Left ventricle myocardium inferior (tissue), 1 donor: Measurements from ENCODE around the gene XYLT2. TPM values are rescaled to one million over a fixed set of nuclear protein-coding genes. Genes with fewer than 3 reads are reported as not detected.
A peak's percentile ranks its signal among the peaks of the same experiment; 100 is the strongest.

Source experiments
- DNase-seq: peaks from one replicate; pipeline ENCODE4 v3.0.0-alpha.2; 2020
- H3K27ac ChIP-seq: fragments of 200-600 bp; replicated peaks from 2 replicates; pipeline ENCODE4 v1.8.0; 2021
- H3K27me3 ChIP-seq: fragments of 200-600 bp; 2 replicates; pipeline ENCODE4 v1.8.0; 2021; ENCODE audit warnings: low read depth
- H3K36me3 ChIP-seq: fragments of 200-600 bp; 2 replicates; pipeline ENCODE4 v1.8.0; 2021
- H3K4me1 ChIP-seq: fragments of 200-600 bp; 2 replicates; pipeline ENCODE4 v1.8.0; 2021
- H3K4me3 ChIP-seq: fragments of 200-600 bp; 2 replicates; pipeline ENCODE4 v1.8.0; 2021; ENCODE audit warnings: mild to moderate bottlenecking, moderate library complexity
- H3K9me3 ChIP-seq: fragments of 200-600 bp; replicated peaks from 2 replicates; pipeline ENCODE4 v1.8.0; 2021
- intact Hi-C: fragments of 100-400 bp; cut with micrococcal nuclease; formaldehyde crosslinking; loops from one replicate; pipeline ENCODE4 v1.11.0; 2022
- total RNA-seq: library from RNA; stranded (reverse); fragmentation: NEBNext Ultra II Directional; extraction: Animal tissue kit (Norgen Biotek cat#: 25700); gene quantifications from one replicate; pipeline ENCODE4 v1.2.1, GENCODE V29; 2021
- TF ChIP-seq, protein P1 (sequence below): fragments of 200-600 bp; IDR thresholded peaks from 2 replicates; pipeline ENCODE4 v1.8.0; 2021; ENCODE audit warnings: antibody characterized with exemption, mild to moderate bottlenecking, borderline replicate concordance
- donor health status: DM: no; HTN: yes; CAD: no; lungs with severe emphysema.

The XYLT2 gene
- total RNA-seq, 1 donor from 2014 or later, result 12.6 TPM

DNA sequence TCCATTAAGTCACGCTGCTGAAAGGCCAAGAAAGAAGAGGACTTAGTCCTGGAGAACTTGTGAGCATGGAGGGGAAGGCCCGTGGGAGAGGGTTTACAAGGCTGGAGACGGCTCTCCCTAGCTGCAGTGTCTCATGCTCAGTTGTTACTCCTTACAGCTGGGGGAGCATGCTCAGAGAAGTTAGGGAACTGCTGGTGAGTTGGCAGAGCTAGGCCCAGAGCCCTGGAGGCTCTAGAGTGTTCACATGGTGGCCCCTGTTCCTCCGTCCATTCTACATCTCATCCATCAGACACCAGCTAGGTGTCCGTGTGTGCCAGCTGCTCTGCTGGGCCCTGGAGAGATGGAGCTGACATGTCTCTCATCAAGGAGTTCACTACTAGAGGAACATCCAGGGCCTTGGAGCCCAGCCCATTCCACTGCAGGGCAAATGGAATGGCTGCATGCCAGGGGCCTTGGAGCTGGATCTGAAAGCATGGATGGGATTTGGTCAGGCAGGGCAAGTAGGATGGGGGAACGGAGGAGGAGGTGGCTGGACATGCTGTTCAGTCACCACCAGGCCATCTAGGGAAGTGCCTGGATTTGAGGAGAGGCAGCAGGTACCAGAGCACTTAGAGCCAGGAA is 6.3 kb downstream of the XYLT2 start:
- intact Hi-C loops, result no loop called here
- H3K36me3 ChIP-seq, result peaks cover 39% of the 10 kb centered on the region
- H3K9me3 ChIP-seq, result no peaks in the 10 kb centered on the region
- peak; percentile 52 for DNase-seq
- H3K27me3 ChIP-seq, result no peaks in the 10 kb centered on the region
- no peak overlapping the region for H3K4me3 ChIP-seq
- TF ChIP-seq, protein P1, sequence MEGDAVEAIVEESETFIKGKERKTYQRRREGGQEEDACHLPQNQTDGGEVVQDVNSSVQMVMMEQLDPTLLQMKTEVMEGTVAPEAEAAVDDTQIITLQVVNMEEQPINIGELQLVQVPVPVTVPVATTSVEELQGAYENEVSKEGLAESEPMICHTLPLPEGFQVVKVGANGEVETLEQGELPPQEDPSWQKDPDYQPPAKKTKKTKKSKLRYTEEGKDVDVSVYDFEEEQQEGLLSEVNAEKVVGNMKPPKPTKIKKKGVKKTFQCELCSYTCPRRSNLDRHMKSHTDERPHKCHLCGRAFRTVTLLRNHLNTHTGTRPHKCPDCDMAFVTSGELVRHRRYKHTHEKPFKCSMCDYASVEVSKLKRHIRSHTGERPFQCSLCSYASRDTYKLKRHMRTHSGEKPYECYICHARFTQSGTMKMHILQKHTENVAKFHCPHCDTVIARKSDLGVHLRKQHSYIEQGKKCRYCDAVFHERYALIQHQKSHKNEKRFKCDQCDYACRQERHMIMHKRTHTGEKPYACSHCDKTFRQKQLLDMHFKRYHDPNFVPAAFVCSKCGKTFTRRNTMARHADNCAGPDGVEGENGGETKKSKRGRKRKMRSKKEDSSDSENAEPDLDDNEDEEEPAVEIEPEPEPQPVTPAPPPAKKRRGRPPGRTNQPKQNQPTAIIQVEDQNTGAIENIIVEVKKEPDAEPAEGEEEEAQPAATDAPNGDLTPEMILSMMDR, result no peak
- peak overlapping the region; percentile 1 for H3K27ac ChIP-seq
- peaks cover 34% of the 10 kb centered on the region for H3K4me1 ChIP-seq

DNA sequence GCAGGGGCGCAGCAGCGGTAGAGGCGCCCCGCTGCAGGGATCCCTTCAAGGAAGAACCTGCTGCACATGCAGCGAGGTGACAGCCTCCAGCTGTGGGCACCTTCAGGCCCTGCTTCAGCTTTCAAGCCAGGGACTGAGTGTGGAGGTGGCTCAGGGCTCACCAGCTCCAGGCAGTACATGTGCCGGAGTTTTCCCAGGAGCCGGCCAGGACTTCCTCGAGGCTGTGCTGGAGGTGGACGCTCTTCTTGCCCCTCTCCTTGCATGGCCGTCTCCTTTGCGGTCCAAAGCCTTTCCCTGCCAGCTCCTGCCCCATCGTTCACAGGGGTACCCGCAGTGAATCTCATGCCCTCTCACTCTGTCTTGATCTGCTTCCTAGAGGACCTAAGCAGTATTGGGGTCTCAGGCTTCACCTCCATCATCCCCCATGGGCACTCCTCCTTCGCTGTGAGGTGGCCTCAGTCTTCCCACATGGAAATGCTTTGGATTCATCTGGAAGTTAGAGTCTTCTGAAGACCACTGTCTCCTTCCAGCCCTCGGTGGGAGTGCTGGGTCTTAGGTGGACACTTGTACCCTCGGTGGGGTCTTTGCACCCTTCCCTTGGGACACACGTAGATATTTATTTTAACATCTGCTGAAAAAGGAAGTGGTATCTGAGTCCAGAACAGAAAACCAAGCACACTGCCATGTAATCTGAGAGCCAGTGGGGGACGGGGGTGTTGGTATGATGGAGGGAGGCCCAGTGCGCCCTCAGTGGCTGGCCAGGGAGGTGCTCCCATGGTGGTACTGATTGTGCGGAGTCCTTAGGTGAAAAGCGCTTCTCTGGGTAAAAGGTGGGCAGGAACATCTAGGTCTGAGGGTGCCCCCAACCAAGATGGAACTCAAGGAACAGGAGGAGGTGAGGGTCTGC is 7.0 kb downstream of the XYLT2 start:
- intact Hi-C loops, result no loop called here
- Histone ChIP-seq H3K27ac (peak overlapping the region; percentile 1), H3K36me3 (peaks cover 47% of the 10 kb centered on the region), H3K27me3 (no peaks in the 10 kb centered on the region), H3K9me3 (no peaks in the 10 kb centered on the region), H3K4me1 (peaks cover 27% of the 10 kb centered on the region), H3K4me3 (no peak overlapping the region)
- no peak for DNase-seq
- TF ChIP-seq, protein P1, result no peak

DNA sequence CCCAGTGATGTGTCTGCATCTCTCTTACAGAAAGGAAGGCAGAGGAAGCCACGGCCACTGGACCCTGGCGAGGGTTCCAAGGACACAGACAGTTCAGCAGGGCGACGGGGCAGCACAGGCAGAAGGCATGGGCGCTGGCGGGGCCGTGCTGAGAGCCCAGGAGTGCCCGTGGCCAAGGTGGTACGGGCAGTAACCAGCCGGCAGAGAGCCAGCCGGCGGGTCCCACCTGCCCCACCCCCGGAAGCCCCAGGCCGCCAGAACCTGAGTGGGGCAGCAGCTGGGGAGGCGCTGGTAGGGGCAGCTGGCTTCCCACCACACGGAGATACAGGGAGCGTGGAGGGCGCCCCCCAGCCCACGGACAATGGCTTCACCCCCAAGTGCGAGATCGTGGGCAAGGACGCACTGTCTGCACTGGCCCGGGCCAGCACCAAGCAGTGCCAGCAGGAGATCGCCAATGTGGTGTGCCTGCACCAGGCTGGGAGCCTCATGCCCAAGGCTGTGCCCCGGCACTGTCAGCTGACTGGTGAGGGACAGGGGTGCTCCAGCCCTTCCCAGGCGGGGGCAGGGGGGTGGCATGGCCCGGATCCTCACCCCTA is 7.8 kb downstream of the XYLT2 start:
- peaks cover 19% of the 10 kb centered on the region for H3K4me1 ChIP-seq
- TF ChIP-seq, protein P1, result no peak
- no peak for DNase-seq
- H3K4me3 ChIP-seq, result no peak overlapping the region
- no peaks in the 10 kb centered on the region for H3K27me3 ChIP-seq
- H3K9me3 ChIP-seq, result no peaks in the 10 kb centered on the region
- H3K27ac ChIP-seq, result no peak overlapping the region
- intact Hi-C loops, result no loop called here
- H3K36me3 ChIP-seq, result peaks cover 54% of the 10 kb centered on the region

DNA sequence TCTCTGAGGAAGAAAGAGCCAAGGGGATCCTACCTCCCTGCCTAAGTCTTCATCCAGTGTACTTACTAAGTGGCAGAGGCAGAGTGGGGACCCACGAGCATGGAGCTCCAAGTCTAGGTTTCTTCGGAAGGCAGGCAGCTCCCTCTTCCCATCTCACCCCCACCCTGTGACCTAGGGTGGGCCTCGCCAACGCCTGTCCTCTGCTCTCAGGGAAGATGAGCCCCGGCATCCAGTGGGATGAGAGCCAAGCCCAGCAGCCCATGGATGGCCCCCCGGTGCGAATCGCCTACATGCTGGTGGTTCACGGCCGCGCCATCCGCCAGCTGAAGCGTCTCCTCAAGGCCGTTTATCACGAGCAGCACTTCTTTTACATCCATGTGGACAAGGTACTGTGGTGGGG is 8.3 kb downstream of the XYLT2 start:
- Histone ChIP-seq H3K27ac (no peak overlapping the region), H3K9me3 (no peaks in the 10 kb centered on the region), H3K36me3 (peaks cover 58% of the 10 kb centered on the region), H3K4me1 (peaks cover 20% of the 10 kb centered on the region), H3K27me3 (no peaks in the 10 kb centered on the region), H3K4me3 (no peak overlapping the region)
- intact Hi-C loops, result no loop called here
- no peak for DNase-seq
- TF ChIP-seq, protein P1, result no peak

DNA sequence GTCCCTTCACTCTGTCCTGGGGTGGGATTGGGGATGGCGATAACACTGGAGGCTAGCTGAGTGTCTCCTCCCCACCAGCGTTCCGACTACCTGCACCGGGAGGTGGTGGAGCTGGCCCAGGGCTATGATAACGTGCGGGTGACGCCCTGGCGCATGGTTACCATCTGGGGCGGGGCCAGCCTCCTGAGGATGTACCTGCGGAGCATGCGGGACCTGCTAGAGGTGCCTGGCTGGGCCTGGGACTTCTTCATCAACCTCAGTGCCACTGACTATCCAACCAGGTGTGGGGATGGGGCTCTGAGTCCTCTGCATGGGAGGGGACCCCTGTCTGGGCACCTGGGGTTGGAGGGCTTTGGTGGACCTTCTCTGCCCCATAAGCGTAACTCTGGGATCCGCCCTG is 8.8 kb downstream of the XYLT2 start:
- Histone ChIP-seq H3K4me1 (peaks cover 23% of the 10 kb centered on the region), H3K27ac (no peak overlapping the region), H3K27me3 (no peaks in the 10 kb centered on the region), H3K9me3 (no peaks in the 10 kb centered on the region), H3K36me3 (peaks cover 59% of the 10 kb centered on the region), H3K4me3 (no peak overlapping the region)
- TF ChIP-seq, protein P1, result no peak
- no peak for DNase-seq
- intact Hi-C loops, result no loop called here
